ENCODE measurements around the gene MAPK11.

Gene MAPK11

DNA sequence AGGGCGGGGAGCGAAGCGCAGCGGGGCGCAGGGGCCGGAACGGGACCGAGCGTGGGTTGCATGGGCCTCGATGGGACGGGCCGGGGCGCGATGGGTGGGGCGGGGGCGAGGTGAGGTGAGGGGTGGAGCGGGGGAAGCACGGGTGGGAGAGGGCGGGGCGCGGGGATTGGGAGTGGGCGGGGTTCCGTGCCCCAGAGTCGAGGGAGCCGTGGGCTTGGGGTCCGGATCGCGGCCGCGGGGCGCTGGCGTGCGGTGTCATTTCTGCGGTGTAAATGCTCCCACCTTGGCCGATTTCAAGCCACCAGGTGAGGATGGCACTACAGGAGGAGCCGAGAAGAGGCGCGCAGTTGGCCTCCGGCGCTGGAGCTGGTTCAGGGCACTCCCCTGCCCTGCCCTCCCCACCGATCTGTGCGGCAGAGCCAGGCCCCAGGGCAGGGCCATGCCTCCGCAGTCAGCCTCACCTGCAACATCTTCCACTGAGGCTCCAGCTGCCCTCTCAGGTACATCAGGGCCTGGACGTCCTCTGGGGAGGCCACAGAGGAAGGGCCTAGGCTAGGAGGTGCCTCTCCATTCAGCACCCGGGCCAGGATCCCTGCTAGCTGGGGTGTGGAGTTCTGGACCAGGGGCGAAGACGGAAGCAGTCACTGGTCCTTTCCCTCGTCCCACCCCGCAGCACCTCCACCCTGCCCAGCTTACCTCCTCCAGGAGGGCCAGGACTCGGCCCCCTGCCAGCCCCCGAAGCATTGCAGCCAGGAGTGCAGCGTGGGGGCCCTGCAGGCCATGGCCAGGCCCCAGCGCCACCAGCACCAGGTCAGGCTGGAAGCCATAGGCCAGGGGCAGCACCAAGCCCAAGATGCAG, 24.7 kb downstream of the MAPK11 start:
- in situ Hi-C loops (cut with HindIII; ENCODE audit: low pct_ligation_motif_present, low sequenced_read_pairs) = no loop called here
- DNase-seq = no peak
- H3K27ac ChIP-seq = peak overlapping the region; percentile 89

DNA sequence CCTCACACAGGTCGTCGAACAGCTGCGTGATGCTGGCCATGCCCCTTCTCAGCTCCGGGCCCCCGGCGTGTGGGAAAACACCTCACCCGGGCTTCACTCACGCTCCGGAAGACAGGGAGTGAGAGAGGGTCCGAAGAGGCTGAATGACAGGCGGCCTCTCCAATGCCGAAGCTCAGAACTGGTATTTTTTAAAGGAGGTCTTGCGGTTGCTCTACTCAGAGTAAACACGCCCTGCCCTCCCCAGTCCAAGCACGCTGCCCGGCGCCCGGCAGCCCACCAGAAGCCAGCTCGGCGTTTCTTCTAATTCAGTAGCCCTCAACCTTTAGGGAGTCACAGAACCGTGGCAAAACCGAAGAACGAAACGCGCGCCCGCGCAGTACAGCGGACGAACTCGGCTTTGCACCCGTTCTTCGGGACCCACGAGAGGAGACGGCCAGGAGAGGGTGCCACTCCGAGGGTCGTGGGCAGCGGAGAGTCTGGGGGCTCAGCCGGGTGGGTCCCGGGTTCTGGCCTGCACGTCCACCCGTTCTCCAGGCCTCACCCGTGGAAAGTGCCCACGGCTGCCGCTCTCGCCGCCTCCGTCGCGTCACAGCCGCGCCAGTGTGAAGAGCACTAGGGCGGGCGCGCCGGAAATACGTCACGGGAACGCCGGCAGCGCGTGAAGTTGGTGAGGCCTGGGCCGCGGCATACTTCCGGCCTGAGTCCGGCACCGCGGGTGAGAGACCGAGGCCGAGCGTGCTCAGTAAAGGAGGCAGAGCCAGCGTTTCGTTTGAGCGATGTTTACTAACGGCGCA, 25.6 kb downstream of the MAPK11 start, which contains the start of gene TUBGCP6:
TUBGCP6 (minus strand) TSS at position 604 of the 794 bp plus-strand sequence; CDS start at position 40, 564 bp downstream.
- no peaks in the 10 kb centered on the region for H3K27me3 ChIP-seq (replicated peaks)
- peak; percentile 88 for DNase-seq
- peak within 1 kb of the TSS; percentile 89 for H3K27ac ChIP-seq
- in situ Hi-C loops (cut with HindIII; ENCODE audit: low pct_ligation_motif_present, low sequenced_read_pairs) = no loop called here
- peak within 1 kb of the TSS; percentile 97 for H3K4me3 ChIP-seq (ENCODE audit: low read depth, low read length)
- TF ChIP-seq, protein P1, sequence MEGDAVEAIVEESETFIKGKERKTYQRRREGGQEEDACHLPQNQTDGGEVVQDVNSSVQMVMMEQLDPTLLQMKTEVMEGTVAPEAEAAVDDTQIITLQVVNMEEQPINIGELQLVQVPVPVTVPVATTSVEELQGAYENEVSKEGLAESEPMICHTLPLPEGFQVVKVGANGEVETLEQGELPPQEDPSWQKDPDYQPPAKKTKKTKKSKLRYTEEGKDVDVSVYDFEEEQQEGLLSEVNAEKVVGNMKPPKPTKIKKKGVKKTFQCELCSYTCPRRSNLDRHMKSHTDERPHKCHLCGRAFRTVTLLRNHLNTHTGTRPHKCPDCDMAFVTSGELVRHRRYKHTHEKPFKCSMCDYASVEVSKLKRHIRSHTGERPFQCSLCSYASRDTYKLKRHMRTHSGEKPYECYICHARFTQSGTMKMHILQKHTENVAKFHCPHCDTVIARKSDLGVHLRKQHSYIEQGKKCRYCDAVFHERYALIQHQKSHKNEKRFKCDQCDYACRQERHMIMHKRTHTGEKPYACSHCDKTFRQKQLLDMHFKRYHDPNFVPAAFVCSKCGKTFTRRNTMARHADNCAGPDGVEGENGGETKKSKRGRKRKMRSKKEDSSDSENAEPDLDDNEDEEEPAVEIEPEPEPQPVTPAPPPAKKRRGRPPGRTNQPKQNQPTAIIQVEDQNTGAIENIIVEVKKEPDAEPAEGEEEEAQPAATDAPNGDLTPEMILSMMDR (IDR thresholded peaks at IDR 0.05; ENCODE audit: low read depth, low read length, missing control alignments) = peak; percentile 56
- peaks cover 9% of the 10 kb centered on the region for H3K36me3 ChIP-seq (replicated peaks)

More for the DNA sequence above, 24.7 kb downstream of the MAPK11 start:
- H3K4me3 ChIP-seq (ENCODE audit: low read depth, low read length) = peak overlapping the region; percentile 97
- peaks cover 9% of the 10 kb centered on the region for H3K36me3 ChIP-seq (replicated peaks)
- TF ChIP-seq, protein P1 (IDR thresholded peaks at IDR 0.05; ENCODE audit: low read depth, low read length, missing control alignments) = no peak
- no peaks in the 10 kb centered on the region for H3K27me3 ChIP-seq (replicated peaks)

DNA sequence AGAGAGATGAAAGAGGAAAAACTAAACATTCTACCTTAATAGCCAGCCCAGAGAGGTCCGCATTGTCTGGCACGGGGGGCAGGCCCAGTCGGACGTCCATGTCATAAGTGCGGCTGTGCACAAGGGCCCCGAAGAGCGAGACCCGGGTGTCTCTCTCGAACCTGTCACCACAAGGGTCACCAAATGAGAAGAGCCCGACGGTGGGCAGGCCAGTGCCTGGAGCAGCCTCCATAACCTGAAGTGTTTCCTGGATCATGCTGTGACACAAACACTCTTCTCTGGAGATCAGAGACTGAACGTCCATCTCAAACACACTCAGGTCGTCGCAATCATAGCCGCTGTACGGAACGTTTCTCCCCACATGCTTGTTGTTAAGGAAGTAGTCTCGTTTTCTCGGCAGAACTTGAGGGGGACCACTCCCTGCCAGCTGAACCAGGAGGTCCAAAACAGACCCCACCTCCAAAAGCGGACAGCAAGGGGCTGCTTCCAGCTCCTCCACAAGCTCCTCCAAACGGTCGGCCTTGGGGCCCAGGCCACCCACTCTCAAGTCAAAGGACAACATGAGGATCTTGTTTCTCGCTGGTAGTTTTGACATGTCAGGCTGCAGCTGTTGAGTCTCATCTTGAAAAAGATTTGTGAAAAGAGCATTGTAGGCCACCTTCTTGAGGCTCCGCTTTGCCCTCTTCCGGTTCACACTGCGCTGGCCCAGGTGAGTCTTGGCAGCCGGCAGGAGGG, 26.3 kb downstream of the MAPK11 start:
- TF ChIP-seq, protein P1 (IDR thresholded peaks at IDR 0.05; ENCODE audit: low read depth, low read length, missing control alignments) = no peak
- peak overlapping the region; percentile 89 for H3K27ac ChIP-seq
- in situ Hi-C loops (cut with HindIII; ENCODE audit: low pct_ligation_motif_present, low sequenced_read_pairs) = no loop called here
- no peaks in the 10 kb centered on the region for H3K27me3 ChIP-seq (replicated peaks)
- peak overlapping the region; percentile 97 for H3K4me3 ChIP-seq (ENCODE audit: low read depth, low read length)
- peaks cover 9% of the 10 kb centered on the region for H3K36me3 ChIP-seq (replicated peaks)
- DNase-seq = no peak

DNA sequence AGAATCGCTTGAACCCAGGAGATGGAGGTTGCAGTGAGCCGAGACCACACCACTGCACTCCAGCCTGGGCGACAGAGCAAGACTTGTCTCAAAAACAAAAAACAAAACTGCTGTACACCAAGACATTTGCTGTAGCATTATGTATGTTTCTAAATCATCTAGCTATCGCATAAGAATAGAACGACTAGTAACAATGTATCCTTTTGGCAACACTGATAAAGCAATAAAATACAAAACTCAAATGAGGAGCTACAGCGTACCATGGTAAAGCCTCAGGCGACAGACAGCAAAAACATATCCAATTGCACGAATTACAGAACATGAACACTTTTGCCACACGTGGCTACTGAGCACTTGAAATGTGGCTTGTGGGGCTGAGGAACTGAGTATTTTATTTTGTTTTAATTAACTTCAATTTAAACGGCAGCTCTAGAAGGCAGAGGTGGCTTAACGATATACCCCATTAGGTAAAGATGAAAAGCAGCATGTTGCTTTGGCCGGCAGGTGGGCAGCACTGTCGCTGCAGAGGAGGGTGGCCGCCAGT, 27.7 kb downstream of the MAPK11 start:
- H3K36me3 ChIP-seq (replicated peaks) = peaks cover 9% of the 10 kb centered on the region
- no peak overlapping the region for H3K27ac ChIP-seq
- peak overlapping the region; percentile 33 for H3K4me3 ChIP-seq (ENCODE audit: low read depth, low read length)
- DNase-seq = no peak
- TF ChIP-seq, protein P1 (IDR thresholded peaks at IDR 0.05; ENCODE audit: low read depth, low read length, missing control alignments) = no peak
- H3K27me3 ChIP-seq (replicated peaks) = no peaks in the 10 kb centered on the region
- in situ Hi-C loops (cut with HindIII; ENCODE audit: low pct_ligation_motif_present, low sequenced_read_pairs) = no loop called here

DNA sequence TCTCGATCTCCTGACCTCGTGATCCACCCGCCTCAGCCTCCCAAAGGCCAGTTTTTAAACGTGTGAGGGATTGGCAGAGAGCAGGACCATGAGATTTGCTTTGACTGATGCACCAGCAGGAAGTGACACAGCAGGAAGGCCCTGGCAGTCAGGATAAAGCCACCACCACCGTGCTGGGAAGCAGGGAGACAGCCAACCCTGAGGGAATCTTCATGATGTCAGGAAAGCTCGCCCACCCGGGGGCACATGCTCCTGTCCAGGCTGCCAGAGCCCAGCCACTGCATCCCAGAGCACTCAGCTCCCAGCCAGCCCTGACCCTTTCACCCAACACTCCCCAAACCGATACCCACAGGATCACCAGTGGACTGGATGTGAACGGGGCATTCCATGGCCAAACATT, 31.4 kb downstream of the MAPK11 start:
- no peak overlapping the region for H3K4me3 ChIP-seq (ENCODE audit: low read depth, low read length)
- H3K36me3 ChIP-seq (replicated peaks) = peaks cover 4% of the 10 kb centered on the region
- H3K27ac ChIP-seq = no peak overlapping the region
- DNase-seq = no peak
- in situ Hi-C loops (cut with HindIII; ENCODE audit: low pct_ligation_motif_present, low sequenced_read_pairs) = no loop called here
- H3K27me3 ChIP-seq (replicated peaks) = no peaks in the 10 kb centered on the region
- TF ChIP-seq, protein P1 (IDR thresholded peaks at IDR 0.05; ENCODE audit: low read depth, low read length, missing control alignments) = no peak

All from brain microvascular endothelial cell (primary cell).